ENCODE measurements around the gene QSOX2. TPM values are rescaled to one million over a fixed set of nuclear protein-coding genes. Genes with fewer than 3 reads are reported as not detected.
A peak's percentile ranks its signal among the peaks of the same experiment; 100 is the strongest.

The QSOX2 gene
- total RNA-seq, 6 donors from 2014 or later: 6.9 to 14.8 (median 10.1) TPM

DNA sequence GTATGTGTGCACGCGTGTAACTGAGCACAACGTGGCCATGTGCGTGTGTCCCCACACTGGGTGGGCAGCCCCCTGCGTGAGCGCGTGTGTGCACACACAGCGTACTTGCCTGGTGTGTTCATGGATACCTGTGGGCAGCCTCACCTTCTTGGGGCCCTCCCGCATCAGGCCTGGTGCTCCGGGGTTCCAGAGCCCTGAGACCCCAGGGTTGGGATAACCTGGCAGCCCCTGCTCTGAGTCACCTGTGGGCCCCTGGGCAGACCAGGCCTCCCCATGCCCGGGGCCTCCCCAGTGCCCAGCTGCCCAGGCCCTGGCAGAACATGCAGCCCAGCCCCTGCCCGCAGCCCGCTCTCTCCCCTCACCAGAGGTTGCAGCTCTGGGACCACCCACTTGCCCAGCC, 65.9 kb downstream of the QSOX2 start:
- no peak for TF ChIP-seq CTCF (IDR thresholded peaks at IDR 0.05)
- no peak for TF ChIP-seq EP300 (IDR thresholded peaks at IDR 0.05)
- no peaks in the 10 kb centered on the region for H3K27me3 ChIP-seq
- no peaks in the 10 kb centered on the region for H3K36me3 ChIP-seq
- ATAC-seq (ENCODE audit: low FRiP score in 2 of 2) (no peak), DNase-seq (peak in 1 of 2 donors; percentile 63)
- no peak overlapping the region for H3K27ac ChIP-seq
- no peaks in the 10 kb centered on the region for H3K4me1 ChIP-seq
- no peak overlapping the region for H3K4me3 ChIP-seq
- no peaks in the 10 kb centered on the region for H3K9me3 ChIP-seq
- 94 to 95% methylated on average over 4 to 13 of the region's 13 CpGs for WGBS, 2 donors

DNA sequence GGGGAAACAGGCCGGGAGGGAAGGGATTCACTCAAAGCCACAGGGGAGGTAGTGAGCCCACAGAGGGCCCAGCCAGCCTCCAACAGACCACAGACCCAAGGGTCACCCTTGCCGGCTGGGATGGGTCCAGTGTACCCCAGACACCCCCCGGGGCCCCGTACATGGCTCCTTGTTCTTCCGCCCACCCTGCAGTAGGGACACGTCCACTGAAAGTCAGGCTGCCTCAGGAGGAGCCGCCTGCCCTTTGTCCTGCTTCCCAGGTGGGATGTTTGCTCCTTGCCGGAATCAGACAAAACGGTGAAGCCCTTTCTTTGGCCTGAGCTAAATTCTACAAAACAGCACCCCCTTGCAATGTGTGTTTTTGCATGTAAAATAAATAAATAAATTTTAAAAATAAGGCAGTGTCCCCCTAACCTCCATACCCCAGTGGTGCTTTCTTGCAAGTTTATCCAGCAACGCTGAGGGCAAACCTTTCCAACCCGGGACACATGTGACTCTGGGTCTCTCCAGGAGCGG, 66.5 kb downstream of the QSOX2 start:
- Histone ChIP-seq H3K27me3 (no peaks in the 10 kb centered on the region), H3K4me1 (no peaks in the 10 kb centered on the region), H3K4me3 (no peak overlapping the region), H3K27ac (no peak overlapping the region), H3K9me3 (no peaks in the 10 kb centered on the region), H3K36me3 (no peaks in the 10 kb centered on the region)
- DNase-seq (no peak), ATAC-seq (ENCODE audit: low FRiP score in 2 of 2) (no peak)
- 54 to 65% methylated on average over 7 to 12 of the region's 12 CpGs for WGBS, 2 donors
- TF ChIP-seq POLR2AphosphoS5 (IDR thresholded peaks at IDR 0.05): no peak
- no peak for TF ChIP-seq CTCF (IDR thresholded peaks at IDR 0.05)
- no peak for TF ChIP-seq EP300 (IDR thresholded peaks at IDR 0.05)
- TF ChIP-seq POLR2A (IDR thresholded peaks at IDR 0.05): no peak

DNA sequence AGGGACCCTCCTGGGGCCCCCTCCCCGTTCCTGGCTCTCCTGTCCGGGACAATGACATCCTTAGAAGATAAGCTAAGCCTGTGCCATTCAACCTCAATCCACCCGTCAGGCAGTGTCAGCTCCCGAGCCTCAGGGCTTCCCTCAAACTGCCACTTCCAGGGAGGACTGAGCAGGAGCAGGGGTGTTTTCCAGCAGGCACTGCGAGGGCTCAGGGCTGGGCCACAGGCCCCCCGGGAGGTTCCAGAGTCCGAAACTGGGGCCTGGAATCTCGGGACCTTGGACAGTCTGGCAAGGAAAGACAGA, 66.9 kb downstream of the QSOX2 start:
- Histone ChIP-seq H3K27me3 (no peaks in the 10 kb centered on the region), H3K36me3 (no peaks in the 10 kb centered on the region), H3K4me3 (no peak overlapping the region), H3K4me1 (no peaks in the 10 kb centered on the region), H3K9me3 (no peaks in the 10 kb centered on the region), H3K27ac (no peak overlapping the region)
- TF ChIP-seq CTCF (IDR thresholded peaks at IDR 0.05) (no peak), POLR2AphosphoS5 (IDR thresholded peaks at IDR 0.05) (no peak), EP300 (IDR thresholded peaks at IDR 0.05) (no peak), POLR2A (IDR thresholded peaks at IDR 0.05) (no peak)
- ATAC-seq (ENCODE audit: low FRiP score in 2 of 2): no peak
- WGBS, 2 donors: 50 to 60% methylated on average over 1 to 8 of the region's 8 CpGs
- peak in 1 of 2 donors; percentile 49 for DNase-seq

- Histone ChIP-seq H3K4me1 (no peaks in the 10 kb centered on the region), H3K27ac (no peak overlapping the region), H3K4me3 (no peak overlapping the region), H3K27me3 (no peaks in the 10 kb centered on the region), H3K36me3 (no peaks in the 10 kb centered on the region), H3K9me3 (no peaks in the 10 kb centered on the region)
- TF ChIP-seq EP300 (IDR thresholded peaks at IDR 0.05): no peak
- no peak for TF ChIP-seq POLR2A (IDR thresholded peaks at IDR 0.05)
- TF ChIP-seq CTCF (IDR thresholded peaks at IDR 0.05): no peak
- TF ChIP-seq POLR2AphosphoS5 (IDR thresholded peaks at IDR 0.05): no peak
- ATAC-seq (ENCODE audit: low FRiP score in 2 of 2): no peak
- WGBS, 2 donors: 71 to 77% methylated on average over 9 to 18 of the region's 21 CpGs
- no peak for DNase-seq
Observed at GRCh38 chr9:136178061-136178772, 67.4 kb downstream of the QSOX2 start.

- TF ChIP-seq POLR2AphosphoS5 (IDR thresholded peaks at IDR 0.05) (no peak), POLR2A (IDR thresholded peaks at IDR 0.05) (no peak), CTCF (IDR thresholded peaks at IDR 0.05) (no peak), EP300 (IDR thresholded peaks at IDR 0.05) (no peak)
- Histone ChIP-seq H3K27ac (no peak overlapping the region), H3K4me1 (no peaks in the 10 kb centered on the region), H3K36me3 (no peaks in the 10 kb centered on the region), H3K27me3 (no peaks in the 10 kb centered on the region), H3K4me3 (no peak overlapping the region), H3K9me3 (no peaks in the 10 kb centered on the region)
- ATAC-seq (ENCODE audit: low FRiP score in 2 of 2): no peak
- 83 to 85% methylated on average over 10 to 14 of the region's 14 CpGs for WGBS, 2 donors
- peak in 1 of 2 donors; percentile 50 for DNase-seq
Observed at GRCh38 chr9:136177224-136177623, 68.4 kb downstream of the QSOX2 start.

Measured in upper lobe of left lung (tissue), 6 donors.